NOMO-1 treated with DMSO at 0.1 percent for 48 hours (cell line): ENCODE results near the gene TAF10.
A peak's percentile ranks its signal among the peaks of the same experiment; 100 is the strongest.

ENCODE experiments used
- DNase-seq: peaks from one replicate; lab custom pipeline; 2025; ENCODE audit not compliant: unreplicated experiment; lab: John Stamatoyannopoulos, UW

The TAF10 gene

DNA sequence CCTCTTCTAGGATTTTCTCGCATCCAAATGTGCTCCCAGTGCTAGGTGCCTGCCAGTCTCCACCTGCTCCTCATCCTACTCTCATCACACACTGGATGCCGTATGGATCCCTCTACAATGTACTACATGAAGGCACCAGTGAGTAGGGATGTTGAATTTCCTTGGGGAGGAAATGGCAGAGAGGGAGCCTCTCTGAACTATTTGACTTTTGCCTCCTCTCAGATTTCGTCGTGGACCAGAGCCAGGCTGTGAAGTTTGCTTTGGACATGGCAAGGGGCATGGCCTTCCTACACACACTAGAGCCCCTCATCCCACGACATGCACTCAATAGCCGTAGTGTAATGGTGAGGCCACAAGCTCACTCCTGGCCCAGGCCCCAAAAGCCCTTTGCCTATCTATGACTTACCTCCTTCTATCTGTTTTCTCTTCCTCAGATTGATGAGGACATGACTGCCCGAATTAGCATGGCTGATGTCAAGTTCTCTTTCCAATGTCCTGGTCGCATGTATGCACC is 2.5 kb downstream of the TAF10 start:
- no peak for DNase-seq

- DNase-seq, result no peak
Observed at GRCh38 chr11:6608726-6609501, 3.1 kb downstream of the TAF10 start.

DNA sequence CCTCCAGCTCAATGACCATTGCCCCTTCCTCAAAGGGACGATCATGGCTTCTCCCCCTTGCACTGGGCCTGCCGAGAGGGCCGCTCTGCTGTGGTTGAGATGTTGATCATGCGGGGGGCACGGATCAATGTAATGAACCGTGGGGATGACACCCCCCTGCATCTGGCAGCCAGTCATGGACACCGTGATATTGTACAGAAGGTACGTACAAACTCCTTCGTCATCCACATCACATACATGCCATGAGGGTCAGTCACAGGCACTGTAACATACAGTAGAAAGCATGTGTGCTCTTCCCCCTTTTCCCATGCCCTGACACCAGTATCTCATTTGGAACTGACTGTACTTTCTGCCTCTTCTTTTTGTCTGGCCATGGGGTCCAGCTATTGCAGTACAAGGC is 4.0 kb downstream of the TAF10 start:
- DNase-seq, result no peak

DNA sequence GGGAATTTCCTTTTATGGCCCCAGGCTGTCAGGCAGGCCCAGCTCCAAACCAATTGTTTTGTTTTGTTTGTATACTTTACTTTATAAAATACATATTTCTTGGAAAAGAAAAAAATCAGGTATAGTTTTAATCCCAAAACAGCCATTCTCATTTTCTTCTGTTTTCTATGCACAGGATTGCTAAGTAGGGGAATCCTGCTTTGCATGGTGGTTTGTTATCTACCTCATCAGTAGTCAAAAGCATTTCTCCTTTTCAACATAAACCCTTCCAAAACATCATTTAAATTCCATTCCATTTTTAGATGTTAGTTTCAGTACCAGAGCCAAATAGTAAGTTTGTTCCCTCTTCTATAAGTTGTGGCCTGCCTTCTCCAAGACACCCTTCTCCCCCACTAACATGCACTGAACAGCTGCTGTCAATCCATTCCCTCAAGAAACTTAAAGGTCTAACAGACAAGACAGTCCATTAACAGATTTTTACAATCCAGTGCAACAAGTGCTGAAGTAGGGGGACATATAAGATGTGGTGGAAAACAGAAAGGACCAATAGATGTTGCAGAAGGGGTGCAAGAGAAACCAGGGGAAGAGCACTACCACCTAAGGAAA is 4.7 kb downstream of the TAF10 start:
- DNase-seq, result no peak

DNA sequence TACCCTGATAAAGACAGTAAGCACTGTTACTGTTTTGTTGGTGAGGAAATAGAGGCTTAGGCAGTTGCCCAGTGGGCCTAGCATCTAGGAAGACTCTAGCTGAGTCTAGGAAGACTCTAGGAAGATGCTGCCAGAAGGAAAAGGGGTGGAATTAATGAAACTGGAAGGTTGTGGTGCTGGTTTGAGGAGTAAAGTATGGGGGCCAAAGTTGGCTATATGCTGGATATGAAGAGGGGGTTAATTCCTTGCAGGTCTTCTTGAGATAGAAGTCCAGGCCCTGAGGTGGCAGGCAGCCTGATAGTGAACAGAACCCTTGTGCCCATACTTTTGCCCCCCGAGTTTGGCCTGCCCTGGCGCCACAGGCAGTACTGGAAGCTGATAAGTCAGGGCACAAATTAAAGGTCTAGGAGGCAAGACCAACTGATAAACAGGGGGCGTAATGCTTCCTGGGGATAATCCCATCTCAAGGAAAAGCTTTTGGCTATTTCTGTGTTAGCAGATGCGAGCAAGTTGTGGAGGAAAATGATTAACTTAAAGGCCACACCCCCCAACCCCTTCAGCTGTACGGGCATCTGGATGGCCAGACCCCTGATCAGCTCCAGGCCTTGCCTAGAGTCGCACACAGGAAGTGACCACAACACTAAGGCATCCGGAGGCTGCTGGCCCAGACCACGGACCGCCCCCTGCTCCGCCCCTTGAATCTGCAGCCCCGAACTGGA is 5.4 kb downstream of the TAF10 start:
- DNase-seq, result peak; percentile 56

DNA sequence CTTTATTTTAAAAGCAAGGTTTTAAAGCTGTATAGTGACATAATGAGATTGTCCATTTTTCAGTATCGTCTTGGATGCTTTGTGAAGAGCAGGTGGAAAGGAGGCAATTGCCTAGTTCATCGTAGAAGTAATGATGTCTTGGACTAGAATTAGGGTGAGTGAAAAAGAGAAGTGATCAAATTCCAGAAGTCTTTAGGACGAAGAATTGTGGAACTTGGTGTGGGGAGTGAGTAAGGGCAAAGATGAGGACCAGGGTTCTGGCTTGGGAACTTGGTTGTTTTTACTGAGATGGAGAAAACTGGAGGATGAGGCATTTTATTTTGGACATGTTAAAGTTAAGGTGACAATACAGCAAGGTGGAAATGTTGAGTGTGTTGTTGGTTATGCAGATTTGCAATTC is 7.2 kb downstream of the TAF10 start:
- DNase-seq, result peak; percentile 1

DNA sequence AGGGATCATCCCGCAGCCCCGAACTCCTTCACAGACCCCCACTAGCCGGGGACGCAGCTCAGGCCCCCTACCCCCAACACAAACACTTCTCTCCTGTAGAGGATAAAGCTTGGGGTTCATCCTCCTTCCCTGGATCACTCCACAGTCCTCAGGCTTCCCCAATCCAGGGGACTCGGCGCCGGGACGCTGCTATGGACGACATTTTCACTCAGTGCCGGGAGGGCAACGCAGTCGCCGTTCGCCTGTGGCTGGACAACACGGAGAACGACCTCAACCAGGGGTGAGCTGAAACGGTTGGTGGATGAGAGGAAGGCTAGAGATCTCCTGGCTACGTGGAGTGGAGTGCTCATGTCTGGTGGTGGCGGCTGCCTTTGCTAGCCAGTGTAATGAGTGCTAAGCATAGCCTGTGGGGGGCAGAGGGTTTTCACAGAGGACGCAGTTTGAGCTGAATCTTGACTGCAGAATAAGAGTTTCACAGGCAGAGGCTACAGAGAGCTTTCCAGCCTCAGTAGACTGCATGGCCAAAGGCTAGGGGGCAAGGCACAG is 7.9 kb downstream of the TAF10 start:
- DNase-seq, result peak; percentile 43

DNA sequence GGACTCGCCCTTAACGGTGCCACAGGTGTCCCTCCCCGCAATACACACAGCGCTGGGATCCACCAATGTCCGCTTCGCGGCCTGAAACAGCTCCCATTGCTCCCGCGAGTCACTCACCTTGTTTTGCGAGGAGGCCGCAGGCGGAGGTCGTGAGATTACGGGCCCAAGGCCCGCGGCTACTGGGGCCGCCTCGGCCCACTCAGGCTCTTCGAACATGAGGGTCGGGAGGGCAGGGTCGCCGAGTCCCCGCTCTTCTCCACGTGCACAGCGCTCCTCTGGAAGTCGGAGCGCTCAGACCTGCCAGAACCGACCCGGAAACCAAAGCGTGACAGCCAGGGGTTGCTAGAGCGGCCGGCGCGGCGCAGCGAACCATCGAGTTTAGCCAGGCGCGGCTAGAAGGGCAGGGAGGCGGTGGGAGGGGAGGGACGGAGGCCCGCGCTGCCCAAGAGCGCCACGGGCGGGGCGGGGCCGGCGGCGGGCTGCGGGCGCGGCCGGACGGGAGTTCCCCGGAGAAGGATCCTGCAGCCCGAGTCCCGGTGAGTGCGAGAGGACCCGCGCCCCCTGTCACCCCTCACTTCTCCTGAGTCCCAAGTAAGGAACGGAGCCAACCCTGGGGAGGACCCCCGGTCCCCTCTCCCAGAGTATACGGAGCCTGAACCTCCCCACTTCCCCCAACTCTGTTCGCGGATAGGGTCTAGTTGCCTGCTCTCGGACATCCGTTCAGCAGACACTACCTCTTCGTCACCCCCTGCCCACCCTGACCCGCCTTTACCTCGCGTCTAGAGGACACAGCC is 8.5 kb downstream of the TAF10 start, which contains the start of the genes ILK and RRP8:
ILK (plus strand) TSS at position 488 of the 794 bp plus-strand sequence. CDS start 498 bp downstream, outside the sequence.
RRP8 (minus strand) TSS at position 330 of the 794 bp plus-strand sequence; CDS start at position 216, 114 bp downstream.
- DNase-seq, result peak; percentile 81

DNA sequence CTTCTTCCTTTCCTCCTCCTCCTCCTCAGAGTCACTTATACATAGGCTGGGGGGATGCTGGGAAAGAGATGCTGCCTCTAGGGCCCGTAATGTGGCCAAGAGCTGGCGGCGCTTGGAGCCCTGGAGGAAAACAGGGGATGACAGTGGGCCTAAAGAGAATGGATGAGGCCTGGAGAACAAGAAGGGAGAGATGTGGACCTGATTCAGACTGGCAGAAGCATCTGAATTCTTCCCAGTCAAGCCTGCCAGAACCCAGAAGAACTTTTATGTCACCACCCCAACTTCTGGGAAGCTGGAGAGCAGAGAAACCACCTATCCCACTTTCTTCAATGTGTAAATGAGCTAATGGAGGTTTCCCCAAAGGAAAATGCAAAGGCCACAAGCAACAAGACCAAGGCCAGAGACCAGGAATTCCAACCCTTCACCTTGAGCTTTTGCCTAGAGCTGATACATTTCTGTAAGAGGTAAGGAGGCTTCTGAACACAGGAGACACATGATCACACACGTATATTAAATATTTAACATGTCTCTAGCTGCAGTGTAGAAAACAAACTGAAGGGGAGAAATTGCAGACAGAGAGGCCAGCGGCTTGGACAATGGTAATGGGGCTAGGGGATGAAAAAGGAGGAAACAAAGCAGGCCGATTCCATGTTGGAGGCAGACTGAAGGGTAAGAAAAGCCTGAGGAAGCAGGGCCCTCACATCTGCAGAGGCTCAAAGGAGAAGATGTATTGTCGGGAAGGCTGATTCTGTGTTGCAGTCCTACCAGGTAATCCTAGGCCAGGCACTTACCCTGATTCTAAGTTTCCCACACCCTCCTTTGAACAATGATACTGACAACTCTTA is 9.7 kb downstream of the TAF10 start:
- DNase-seq, result peak; percentile 4

GRCh38 chr11:6601041-6601461 is 11.0 kb downstream of the TAF10 start:
- no peak for DNase-seq

GRCh38 chr11:6599881-6600390 is 12.1 kb downstream of the TAF10 start:
- no peak for DNase-seq

DNA sequence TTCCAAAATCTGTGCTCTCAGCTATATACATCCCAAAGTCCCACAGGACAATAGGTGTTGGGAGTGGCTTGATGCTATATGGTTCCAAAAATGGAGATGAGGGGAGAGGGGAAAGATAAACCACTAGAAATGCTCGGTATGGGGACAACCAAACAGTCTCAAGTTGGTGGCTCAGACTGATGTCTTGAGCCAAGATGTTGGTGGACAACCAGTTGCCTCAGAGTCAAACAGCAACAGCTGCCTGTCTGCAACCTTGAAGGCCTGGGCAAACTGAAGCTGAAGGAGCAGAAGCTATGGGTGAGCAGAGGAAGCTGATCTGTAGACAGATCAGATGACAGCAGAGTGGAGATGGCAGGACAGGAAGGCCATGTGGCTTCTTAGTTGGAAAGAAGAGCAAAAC is 12.6 kb downstream of the TAF10 start:
- no peak for DNase-seq

DNA sequence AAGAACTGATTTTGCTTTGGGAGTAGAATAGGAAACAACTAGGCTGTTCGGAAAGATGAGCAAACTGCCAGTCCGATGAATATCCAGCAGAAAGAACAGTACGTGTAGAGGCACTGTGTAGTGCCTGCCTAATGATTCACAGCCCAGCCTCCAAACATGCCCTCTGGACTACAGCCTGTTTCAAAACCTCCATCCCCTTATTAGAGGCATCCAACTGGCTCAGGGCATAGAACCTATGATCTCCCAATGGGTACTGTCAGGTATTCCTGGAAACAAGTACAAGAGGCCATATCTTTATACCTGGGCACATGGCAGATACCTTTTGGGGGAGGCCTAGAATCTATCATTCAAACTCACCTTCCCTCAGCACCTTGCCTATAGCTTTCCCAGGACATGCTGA is 13.5 kb downstream of the TAF10 start:
- DNase-seq, result no peak

DNA sequence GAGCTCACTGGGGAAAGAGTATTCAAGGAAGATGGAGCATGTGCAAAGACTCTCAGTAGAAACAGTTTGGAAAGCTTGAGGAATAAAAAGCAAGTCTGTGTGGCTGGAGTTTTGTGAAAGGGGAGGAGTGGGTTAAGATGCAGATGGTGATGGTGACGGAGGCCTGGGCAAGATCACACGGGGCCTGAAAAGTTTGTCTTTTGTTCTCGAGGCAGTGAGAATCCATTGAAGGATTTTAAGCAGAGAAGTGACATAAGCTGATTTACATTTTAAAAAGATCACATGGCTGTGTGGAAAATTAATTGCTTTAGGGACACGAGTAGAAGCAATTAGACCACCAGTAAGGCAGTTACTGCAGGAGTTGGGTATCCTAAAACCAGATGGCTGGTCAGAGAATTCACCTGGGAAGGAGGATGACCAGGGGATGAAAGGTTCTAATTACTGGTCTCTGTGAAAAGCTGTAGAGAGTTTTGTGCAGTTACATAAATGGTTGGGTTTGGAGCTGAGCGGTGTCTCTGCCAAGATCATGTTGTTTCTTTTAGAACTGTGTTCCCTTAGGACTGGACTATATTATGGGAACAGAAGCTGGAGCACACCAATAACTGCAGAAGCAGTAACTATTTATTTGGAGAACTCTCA is 15.7 kb downstream of the TAF10 start:
- DNase-seq, result no peak

DNA sequence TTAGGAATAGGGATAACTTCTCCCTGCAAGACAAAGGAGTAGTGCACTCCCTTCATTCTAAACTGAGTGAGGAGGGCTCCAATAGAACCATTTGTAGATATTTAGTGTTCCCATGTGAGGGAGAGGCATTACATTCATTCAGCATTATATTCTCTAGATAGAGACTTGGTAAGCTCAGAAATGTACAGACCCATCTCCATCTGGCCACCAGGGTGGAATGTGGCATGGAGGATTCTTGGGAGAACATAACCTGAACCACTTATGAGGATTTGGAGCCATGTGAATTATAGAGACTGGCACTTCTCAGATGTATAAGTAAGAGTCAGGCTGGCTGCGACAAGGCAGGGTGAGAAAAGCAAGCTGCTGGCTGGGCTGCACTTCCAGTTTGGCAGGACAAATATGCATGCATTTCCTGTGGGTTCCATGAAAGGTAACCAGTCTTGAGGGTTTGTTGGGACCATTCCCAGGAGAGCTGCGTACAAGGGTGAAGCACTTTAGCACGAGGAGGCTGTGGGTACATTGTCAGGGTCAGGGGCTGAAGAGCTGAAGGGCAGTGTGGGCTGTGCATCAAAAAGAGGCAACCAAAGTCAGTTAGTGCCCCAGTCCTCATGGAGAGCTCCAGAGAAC is 17.8 kb downstream of the TAF10 start:
- DNase-seq, result no peak

DNA sequence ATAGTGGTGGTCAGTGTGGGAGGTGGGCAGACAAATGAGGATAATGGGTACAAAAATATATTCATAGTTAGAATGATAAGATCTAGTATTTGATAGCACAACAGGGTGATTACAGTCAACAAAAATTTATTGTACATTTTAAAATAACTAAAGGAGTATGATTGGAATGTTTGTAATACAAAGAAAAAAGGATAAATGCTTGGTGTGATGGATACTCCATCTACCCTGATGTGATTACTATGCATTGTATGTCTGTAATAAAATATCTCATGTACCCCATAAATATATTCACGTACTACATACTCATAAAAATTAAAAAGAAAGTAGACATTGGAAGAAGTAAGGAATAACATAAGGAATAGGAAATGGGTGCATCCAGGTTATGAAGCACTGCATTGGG is 24.0 kb downstream of the TAF10 start:
- DNase-seq, result no peak

- DNase-seq, result no peak
Observed at GRCh38 chr11:6587360-6587953, 24.6 kb downstream of the TAF10 start.
